Motor neuron (in vitro differentiated cells): Measurements from ENCODE around the gene LCN1. TPM values are rescaled to one million over a fixed set of nuclear protein-coding genes. Genes with fewer than 3 reads are reported as not detected.

Experiments
- ATAC-seq, 8 experiments: fragments of 200-7000 bp; cut with Tn5 transposase; replicated peaks in 6 of 8; 2 replicates each; pipeline ENCODE4 v1.8.0; 2021; ENCODE audit warnings: mild to moderate bottlenecking in 8 of 8, moderate library complexity in 8 of 8
- H3K27ac ChIP-seq, 2 donors: fragments of 250-450 bp; sonication (Bioruptor Pico); 2 replicates each; pipeline ENCODE4 v1.9.0; 2021; ENCODE audit warnings: antibody characterized with exemption in 2 of 2, mild to moderate bottlenecking in 2 of 2, moderate library complexity in 1 of 2
- H3K4me1 ChIP-seq, 2 donors: fragments of 250-450 bp; sonication (Bioruptor Pico); replicated peaks in 1 of 2; 2 replicates each; pipeline ENCODE4 v1.6.1; 2021; ENCODE audit warnings: antibody characterized with exemption in 2 of 2, mild to moderate bottlenecking in 2 of 2, moderate library complexity in 1 of 2
- H3K4me3 ChIP-seq, 5 donors: fragments of 250-450 bp; sonication (Bioruptor Pico); 2 replicates each; pipeline ENCODE4 v1.9.0; 2021; ENCODE audit warnings: antibody characterized with exemption in 5 of 5, mild to moderate bottlenecking in 5 of 5, moderate library complexity in 4 of 5
- WGBS, 10 experiments: fragments of 450-650 bp; shearing (Covaris generic); methylation state at CpG; one replicate each; pipeline ENCODE4 v1.0.0; 2022; 5-methylcytosine and 5-hydroxymethylcytosine counted together
- in situ Hi-C, 9 experiments: fragments of 400-800 bp; cut with MboI; loops; one replicate each; pipeline ENCODE4 v1.15.0; 2021; ENCODE audit warnings: low sequenced_read_pairs in 9 of 9, low pct_unique_long_range_greater_than_20kb in 2 of 9; ENCODE audit not compliant: unreplicated experiment in 9 of 9
- total RNA-seq, 8 experiments: library from RNA; unstranded; fragments of 300-600 nt; gene quantifications; 2 replicates each; pipeline versions ENCODE4 v1.2.3 to v1.2.4, GENCODE V29; 2022

The LCN1 gene
- total RNA-seq, 8 experiments from 2014 or later, result 10.3 TPM; not detected in 7

- in situ Hi-C loops, result no loop called here
- Histone ChIP-seq H3K4me3 (no peak overlapping the region), H3K4me1 (peaks cover 6 to 8% of the 10 kb centered on the region in 2 donors), H3K27ac (no peak overlapping the region)
- no peak for ATAC-seq
- 69 to 100% (median 80%) methylated on average over 1 to 7 of the region's 8 CpGs; no CpG with 5 or more reads in 1 of the 10 experiments for whole genome bisulfite sequencing, 10 experiments
Observed at GRCh38 chr9:135482015-135482754, 39.1 kb upstream of the LCN1 start.

- Histone ChIP-seq H3K4me1 (peaks cover 6 to 8% of the 10 kb centered on the region in 2 donors), H3K27ac (no peak overlapping the region), H3K4me3 (no peak overlapping the region)
- ATAC-seq, result no peak
- WGBS, 10 experiments, result 82 to 100% (median 100%) methylated on average over 2 to 30 of the region's 47 CpGs; no CpG with 5 or more reads in 3 of the 10 experiments
- in situ Hi-C loops, result no loop called here
Observed at GRCh38 chr9:135484460-135485277, 36.6 kb upstream of the LCN1 start.

- in situ Hi-C loops, result no loop called here
- peaks cover 6 to 8% of the 10 kb centered on the region in 2 donors for H3K4me1 ChIP-seq
- H3K27ac ChIP-seq, result no peak overlapping the region
- 86 to 99% (median 93%) methylated on average over 2 to 16 of the region's 25 CpGs; no CpG with 5 or more reads in 6 of the 10 experiments for WGBS, 10 experiments
- H3K4me3 ChIP-seq, result no peak overlapping the region
- ATAC-seq, result no peak
Observed at GRCh38 chr9:135485385-135485784, 35.9 kb upstream of the LCN1 start.

- in situ Hi-C loops, result no loop called here
- peaks cover 6 to 8% of the 10 kb centered on the region in 2 donors for H3K4me1 ChIP-seq
- H3K4me3 ChIP-seq, result no peak overlapping the region
- no peak overlapping the region for H3K27ac ChIP-seq
- 77 to 100% (median 90%) methylated on average over 1 to 6 of the region's 21 CpGs; no CpG with 5 or more reads in 6 of the 10 experiments for WGBS, 10 experiments
- no peak for ATAC-seq
Observed at GRCh38 chr9:135485832-135486231, 35.4 kb upstream of the LCN1 start.

DNA sequence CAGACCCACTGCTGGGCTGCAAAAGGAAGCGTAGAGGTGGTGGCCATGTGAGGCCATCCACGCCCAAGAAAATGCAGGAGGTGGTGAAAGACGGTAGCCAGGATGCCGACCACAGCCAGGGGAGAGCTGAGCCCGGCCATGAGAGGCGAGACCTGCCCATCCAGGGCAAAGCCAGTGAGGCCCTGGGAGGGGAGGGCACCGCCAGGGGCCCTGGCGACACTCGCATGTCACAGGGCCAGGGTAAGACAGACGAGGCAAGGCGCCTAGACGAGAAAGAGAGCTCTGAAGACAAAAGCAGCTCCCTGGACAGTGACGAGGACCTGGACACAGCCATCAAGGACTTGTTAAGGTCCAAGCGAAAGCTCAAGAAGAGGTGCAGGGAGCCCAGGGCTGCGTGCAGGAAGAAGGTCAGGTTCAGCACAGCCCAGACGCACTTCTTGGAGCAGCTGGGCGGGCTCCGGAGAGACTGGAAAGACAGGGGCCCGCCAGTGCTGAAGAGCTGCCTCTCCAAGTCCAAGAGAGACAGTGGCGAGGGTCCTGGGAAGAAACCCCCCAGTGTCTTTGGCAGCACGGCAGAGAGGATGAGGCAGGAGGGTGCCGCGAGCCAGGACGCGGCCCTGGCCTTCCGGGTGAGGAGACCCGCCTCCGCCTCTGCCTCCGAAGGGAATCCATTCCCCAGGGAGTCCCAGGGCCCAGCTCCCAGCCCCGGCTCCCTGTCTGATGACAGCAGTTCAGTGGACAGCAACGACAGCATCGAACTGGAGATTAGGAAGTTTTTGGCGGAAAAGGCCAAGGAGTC lies 34.8 kb upstream of the LCN1 start:
- in situ Hi-C loops, result no loop called here
- ATAC-seq, result peak in 1 of 8 experiments; percentile 9
- Histone ChIP-seq H3K27ac (no peak overlapping the region), H3K4me1 (peaks cover under 1 to 3% of the 10 kb centered on the region in 2 donors), H3K4me3 (no peak overlapping the region)
- WGBS, 10 experiments, result 93 to 100% (median 100%) methylated on average over 1 to 14 of the region's 33 CpGs; no CpG with 5 or more reads in 5 of the 10 experiments

- no peak overlapping the region for H3K4me3 ChIP-seq
- no peak overlapping the region for H3K27ac ChIP-seq
- H3K4me1 ChIP-seq, result no peaks in the 10 kb centered on the region
- no peak for ATAC-seq
- in situ Hi-C loops, result no loop called here
- 80 to 100% (median 90%) methylated on average over 2 to 5 of the region's 40 CpGs; no CpG with 5 or more reads in 6 of the 10 experiments for WGBS, 10 experiments
Observed at GRCh38 chr9:135487281-135488012, 33.8 kb upstream of the LCN1 start.

GRCh38 chr9:135488013-135488330 lies 33.3 kb upstream of the LCN1 start:
- no peak for ATAC-seq
- H3K27ac ChIP-seq, result no peak overlapping the region
- 92 to 100% (median 100%) methylated on average over 1 to 7 of the region's 18 CpGs; no CpG with 5 or more reads in 7 of the 10 experiments for WGBS, 10 experiments
- H3K4me3 ChIP-seq, result no peak overlapping the region
- in situ Hi-C loops, result no loop called here
- no peaks in the 10 kb centered on the region for H3K4me1 ChIP-seq

DNA sequence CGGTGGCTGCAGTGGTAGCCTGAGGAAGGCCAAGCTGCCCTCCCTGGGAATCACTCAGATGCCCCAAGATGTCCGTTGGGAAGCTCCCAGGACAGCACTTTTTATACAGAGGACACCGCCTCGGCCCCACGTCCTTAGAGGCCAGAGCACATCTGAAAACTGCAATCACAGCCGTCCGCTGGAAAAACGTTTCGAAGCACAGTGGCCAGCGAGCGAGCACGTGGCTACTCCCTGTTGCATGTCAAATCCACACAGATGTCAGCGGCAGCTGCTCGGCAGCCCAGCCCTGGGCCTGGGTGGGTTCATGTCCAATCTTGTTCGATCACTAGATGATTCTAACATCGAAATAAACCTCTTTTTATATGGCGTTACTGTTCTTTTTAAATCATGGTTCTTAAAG lies 32.7 kb upstream of the LCN1 start:
- in situ Hi-C loops, result no loop called here
- no peak overlapping the region for H3K4me3 ChIP-seq
- no peak for ATAC-seq
- WGBS, 10 experiments, result 80 to 100% (median 98%) methylated on average over 1 to 8 of the region's 17 CpGs; no CpG with 5 or more reads in 2 of the 10 experiments
- H3K27ac ChIP-seq, result no peak overlapping the region
- no peaks in the 10 kb centered on the region for H3K4me1 ChIP-seq

- in situ Hi-C loops, result no loop called here
- Histone ChIP-seq H3K4me3 (no peak overlapping the region), H3K4me1 (no peaks in the 10 kb centered on the region), H3K27ac (no peak overlapping the region)
- peak in 6 of 8 experiments; percentile 16 to 60 (median 28) for ATAC-seq
- WGBS, 10 experiments, result 67 to 100% (median 82%) methylated on average over 1 to 11 of the region's 18 CpGs; no CpG with 5 or more reads in 2 of the 10 experiments
Observed at GRCh38 chr9:135489188-135489906, 31.9 kb upstream of the LCN1 start.

DNA sequence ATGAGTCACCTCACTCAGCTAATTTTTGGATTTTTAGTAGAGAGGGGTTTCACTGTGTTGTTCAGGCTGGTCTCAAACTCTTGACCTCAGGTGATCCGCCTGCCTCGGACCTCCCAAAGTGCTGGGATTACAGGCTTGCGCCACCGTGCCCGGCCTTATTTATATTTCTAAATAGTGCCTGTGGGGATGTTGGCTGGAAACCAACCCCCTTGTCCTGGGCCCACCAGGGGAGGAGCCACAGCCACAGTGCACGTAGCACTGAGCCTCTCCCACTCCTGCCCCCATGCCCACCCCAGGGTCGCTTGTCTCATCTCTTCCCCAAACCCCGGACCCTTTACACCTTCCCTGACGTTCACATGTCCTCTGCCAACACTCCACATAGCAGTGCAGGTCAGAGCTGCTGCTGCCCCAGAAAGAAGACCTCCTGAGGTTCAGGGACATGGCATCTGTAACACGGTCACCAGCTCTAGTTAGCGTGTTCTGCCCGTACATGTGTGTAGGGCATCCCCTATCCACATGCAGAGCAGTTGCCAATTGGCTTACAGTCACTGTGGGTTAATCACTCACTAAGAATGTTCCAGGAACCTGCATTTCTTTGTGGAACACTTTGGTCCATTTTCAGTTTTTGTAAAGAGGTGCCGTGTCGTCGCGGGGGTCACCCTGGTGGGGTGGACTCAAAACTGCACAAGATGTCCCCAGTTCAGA lies 30.9 kb upstream of the LCN1 start:
- Histone ChIP-seq H3K27ac (no peak overlapping the region), H3K4me1 (no peaks in the 10 kb centered on the region), H3K4me3 (no peak overlapping the region)
- 74 to 100% (median 82%) methylated on average over 3 to 8 of the region's 16 CpGs; no CpG with 5 or more reads in 4 of the 10 experiments for WGBS, 10 experiments
- in situ Hi-C loops, result no loop called here
- no peak for ATAC-seq

DNA sequence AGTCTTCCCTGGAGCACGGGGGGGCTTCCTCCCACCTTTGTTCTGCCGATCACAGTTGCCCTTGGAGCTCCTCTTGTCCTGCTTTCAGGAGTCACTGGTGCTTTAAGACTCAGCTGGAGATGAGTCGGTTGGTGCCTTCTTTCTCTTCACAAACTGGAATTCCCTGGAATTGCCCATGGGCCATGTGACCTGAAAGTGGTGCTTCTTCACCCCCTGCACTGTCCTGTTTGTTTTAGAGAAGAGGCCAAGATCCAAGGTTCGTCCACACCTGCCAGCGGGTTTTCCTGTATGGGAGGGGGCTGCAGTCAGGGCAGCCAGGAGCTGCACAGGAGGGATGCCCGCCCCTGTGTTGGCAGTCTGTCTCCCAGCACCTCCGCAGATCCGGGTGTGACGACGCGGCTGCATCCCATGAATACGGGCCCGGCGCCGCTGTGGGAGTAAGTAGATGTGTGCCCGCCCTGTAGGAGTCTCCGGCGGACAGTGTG lies 30.2 kb upstream of the LCN1 start:
- in situ Hi-C loops, result no loop called here
- Histone ChIP-seq H3K27ac (no peak overlapping the region), H3K4me3 (no peak overlapping the region), H3K4me1 (no peaks in the 10 kb centered on the region)
- peak in 4 of 8 experiments; percentile 14 to 91 (median 58) for ATAC-seq
- 16 to 86% (median 60%) methylated on average over 1 to 14 of the region's 18 CpGs; no CpG with 5 or more reads in 3 of the 10 experiments for WGBS, 10 experiments
